HCT116 (cell line): ENCODE measurements around the gene RNASEH2C. TPM values are rescaled to one million over a fixed set of nuclear protein-coding genes. Genes with fewer than 3 reads are reported as not detected.

Source experiments
- ATAC-seq: fragments of 200-7000 bp; cut with Tn5 transposase; 2 replicates; pipeline ENCODE4 v1.9.1; 2020; ENCODE audit warnings: mild to moderate bottlenecking, moderate library complexity
- BruUV-seq: library from RNA; stranded (reverse); fragments of 400-500 nt; replicated peaks from 2 replicates; lab custom pipeline; 2021; lab: Mats Ljungman, UMichigan
- CTCF ChIA-PET: fragments of 300-600 bp; sonication (Branson Sonifier 250); formaldehyde crosslinking; loops from one replicate; lab custom pipeline; 2021; ENCODE audit warnings: antibody characterized with exemption; lab: Charles Lee
- POLR2A ChIA-PET: fragments of 300-600, 350-600 bp; sonication (Branson Sonifier 250); formaldehyde crosslinking; loops from one replicate; lab custom pipeline; 2021; ENCODE audit warnings: antibody characterized with exemption; lab: Charles Lee
- RAD21 ChIA-PET, 2 experiments: fragments of 300-600 bp; sonication (Branson Sonifier 250); formaldehyde crosslinking; loops; one replicate each; lab custom pipeline; 2023; ENCODE audit warnings: low total read pairs in 2 of 2; ENCODE audit not compliant: uncharacterized antibody in 2 of 2, unreplicated experiment in 2 of 2, low non-redundant PET in 1 of 2; lab: Charles Lee
- DNase-seq: peaks from one replicate; pipeline ENCODE4 v3.0.0-alpha.2; 2010; ENCODE audit warnings: low read depth, low spot score
- H2AFZ ChIP-seq: fragments of 200-600 bp; shearing (Covaris generic), sonication (generic); 2 replicates; pipeline ENCODE4 v1.6.1; 2017; ENCODE audit warnings: low read depth, mixed run types, mixed read lengths, antibody characterized with exemption, low read length; ENCODE audit not compliant: poor library complexity, severe bottlenecking
- H3K27ac ChIP-seq: 2 replicates; pipeline ENCODE4 v1.5.1; 2012; ENCODE audit warnings: low read depth, low read length
- H3K27me3 ChIP-seq: fragments of 200-600 bp; sonication (generic); 2 replicates; pipeline ENCODE4 v1.6.1; 2016; ENCODE audit warnings: mixed run types, low read length, mixed read lengths; ENCODE audit not compliant: insufficient read depth
- H3K36me3 ChIP-seq, 2 experiments: fragments of 200-500 bp in 1 of 2; fragments of 200-600 bp in 1 of 2; sonication (Bioruptor generic) in 1 of 2; sonication (generic) in 1 of 2; 2 replicates each; pipeline versions ENCODE4 v1.5.1 to v1.6.1; 2014 to 2016; ENCODE audit warnings: low read length in 2 of 2, inconsistent platforms in 1 of 2, mixed read lengths in 1 of 2, mixed run types in 1 of 2; ENCODE audit not compliant: insufficient read depth in 2 of 2, control insufficient read depth in 1 of 2
- H3K4me1 ChIP-seq, 2 experiments: fragments of 200-600 bp in 1 of 2; sonication (generic) in 1 of 2; 2 replicates each; pipeline versions ENCODE4 v1.5.1 to v1.6.1; 2012 to 2017; ENCODE audit warnings: low read length in 2 of 2, inconsistent platforms in 1 of 2, mild to moderate bottlenecking in 1 of 2, mixed read lengths in 1 of 2, mixed run types in 1 of 2, moderate library complexity in 1 of 2; ENCODE audit not compliant: insufficient read depth in 2 of 2, control insufficient read depth in 1 of 2
- H3K4me2 ChIP-seq: fragments of 200-600 bp; sonication (generic); 2 replicates; pipeline ENCODE4 v1.6.1; 2017; ENCODE audit warnings: mixed run types, low read length, mixed read lengths
- H3K4me3 ChIP-seq, 2 experiments: fragments of 200-600 bp in 1 of 2; sonication (generic) in 1 of 2; replicated peaks in 1 of 2; 2 replicates each; pipeline ENCODE4 v1.5.1; 2011 to 2016; ENCODE audit warnings: low read length in 2 of 2, control low read depth in 1 of 2, low read depth in 1 of 2, mild to moderate bottlenecking in 1 of 2, mixed read lengths in 1 of 2, mixed run types in 1 of 2
- H3K79me2 ChIP-seq: fragments of 200-600 bp; sonication (generic); 2 replicates; pipeline ENCODE4 v1.6.1; 2017; ENCODE audit warnings: mild to moderate bottlenecking, mixed run types, low read length, moderate library complexity, mixed read lengths; ENCODE audit not compliant: insufficient read depth
- H3K9ac ChIP-seq: fragments of 200-600 bp; sonication (generic); 2 replicates; pipeline ENCODE4 v1.6.1; 2016; ENCODE audit warnings: low read length, mixed read lengths
- H3K9me2 ChIP-seq: fragments of 200-600 bp; sonication (generic), shearing (Covaris generic); 2 replicates; pipeline ENCODE4 v1.6.1; 2017; ENCODE audit warnings: mixed run types, mild to moderate bottlenecking, moderate library complexity; ENCODE audit not compliant: insufficient read depth
- H3K9me3 ChIP-seq, 2 experiments: fragments of 200-500 bp in 1 of 2; fragments of 200-600 bp in 1 of 2; sonication (Bioruptor generic) in 1 of 2; sonication (generic) in 1 of 2; 2 replicates each; pipeline ENCODE4 v1.6.1; 2014 to 2017; ENCODE audit warnings: low read length in 2 of 2, mixed read lengths in 2 of 2, inconsistent platforms in 1 of 2, low read depth in 1 of 2, mild to moderate bottlenecking in 1 of 2, mixed run types in 1 of 2, moderate library complexity in 1 of 2; ENCODE audit not compliant: control insufficient read depth in 1 of 2, insufficient read depth in 1 of 2
- H4K20me1 ChIP-seq: fragments of 200-600 bp; sonication (generic), shearing (Covaris generic); 2 replicates; pipeline ENCODE4 v1.6.1; 2017; ENCODE audit warnings: mixed run types, mild to moderate bottlenecking, moderate library complexity; ENCODE audit not compliant: insufficient read depth
- ATF3 ChIP-seq: IDR thresholded peaks from 2 replicates; pipeline ENCODE4 v1.6.1; 2012
- CTCF ChIP-seq, 3 experiments: fragments of 200-600 bp in 1 of 3; sonication (generic) in 1 of 3; IDR thresholded peaks in 2 of 3; conservative IDR thresholded peaks in 1 of 3; 2 replicates each; pipeline ENCODE4 v1.5.1; 2012 to 2017; ENCODE audit warnings: low read depth in 2 of 3, low read length in 2 of 3, antibody characterized with exemption in 1 of 3, borderline replicate concordance in 1 of 3, control low read depth in 1 of 3, mild to moderate bottlenecking in 1 of 3, mixed read lengths in 1 of 3, mixed run types in 1 of 3, moderate library complexity in 1 of 3; ENCODE audit not compliant: insufficient read depth in 1 of 3
- EGR1 ChIP-seq: IDR thresholded peaks from 2 replicates; pipeline ENCODE4 v1.6.1; 2012; ENCODE audit warnings: low read depth
- EZH2 ChIP-seq: fragments of 200-600 bp; sonication (generic); IDR thresholded peaks from 2 replicates; pipeline ENCODE4 v1.6.1; 2017; ENCODE audit warnings: antibody characterized with exemption, mixed run types
- FOSL1 ChIP-seq: IDR thresholded peaks from 2 replicates; pipeline ENCODE4 v1.6.1; 2012; ENCODE audit warnings: low read depth
- JUND ChIP-seq: IDR thresholded peaks from 2 replicates; pipeline ENCODE4 v1.6.1; 2012
- MAX ChIP-seq: IDR thresholded peaks from 2 replicates; pipeline ENCODE4 v1.6.1; 2012
- POLR2A ChIP-seq: IDR thresholded peaks from 2 replicates; pipeline ENCODE4 v1.7.0; 2011; ENCODE audit warnings: borderline replicate concordance; ENCODE audit not compliant: insufficient read depth, insufficient read length; ENCODE audit errors: extremely low read depth
- POLR2AphosphoS5 ChIP-seq: IDR thresholded peaks from 2 replicates; pipeline ENCODE4 v1.6.1; 2011; ENCODE audit warnings: mild to moderate bottlenecking, low read depth, low read length, moderate library complexity
- RAD21 ChIP-seq: IDR thresholded peaks from 2 replicates; pipeline ENCODE4 v1.6.1; 2012; ENCODE audit warnings: low read depth, mild to moderate bottlenecking
- REST ChIP-seq: IDR thresholded peaks from 2 replicates; pipeline ENCODE4 v1.6.1; 2012; ENCODE audit warnings: low read depth
- SIN3A ChIP-seq: IDR thresholded peaks from 2 replicates; pipeline ENCODE4 v1.6.1; 2012; ENCODE audit warnings: low read depth
- SP1 ChIP-seq: IDR thresholded peaks from 2 replicates; pipeline ENCODE4 v1.6.1; 2012; ENCODE audit warnings: low read depth
- SRF ChIP-seq: IDR thresholded peaks from 2 replicates; pipeline ENCODE4 v1.6.1; 2012; ENCODE audit warnings: low read depth
- YY1 ChIP-seq: IDR thresholded peaks from 2 replicates; pipeline ENCODE4 v1.6.1; 2011; ENCODE audit warnings: low read length, low read depth, moderate library complexity, mild to moderate bottlenecking; ENCODE audit not compliant: insufficient replicate concordance; ENCODE audit errors: extremely low read depth
- ZBTB33 ChIP-seq: IDR thresholded peaks from 2 replicates; pipeline ENCODE4 v1.6.1; 2011; ENCODE audit warnings: mild to moderate bottlenecking, low read length, moderate library complexity; ENCODE audit not compliant: insufficient replicate concordance; ENCODE audit errors: extremely low read depth
- ZFX ChIP-seq: fragments of 450-650 bp; IDR thresholded peaks from 2 replicates; pipeline ENCODE4 v1.6.1; 2017
- ZNF274 ChIP-seq: fragments of 200-500 bp; sonication (Bioruptor generic); IDR thresholded peaks from 2 replicates; pipeline ENCODE4 v1.6.1; 2014; ENCODE audit warnings: mild to moderate bottlenecking, low read depth, low read length, inconsistent platforms
- intact Hi-C: fragments of 100-400 bp; cut with micrococcal nuclease; formaldehyde crosslinking; loops from 2 replicates; pipeline ENCODE4 v1.10.0; 2022
- total RNA-seq: library from RNA; stranded (reverse); gene quantifications from one replicate; pipeline ENCODE4 v1.2.1, GENCODE V29; 2021; ENCODE audit not compliant: unreplicated experiment

RNASEH2C gene
- total RNA-seq, 1 experiment from 2014 or later = 28.5 TPM

GRCh38 chr11:65692367-65692766 lies 28.2 kb downstream of the RNASEH2C start:
- TF ChIP-seq SP1 = no peak
- TF ChIP-seq FOSL1 = no peak
- no peak for TF ChIP-seq YY1
- no peak for TF ChIP-seq POLR2A
- TF ChIP-seq ATF3 = no peak
- no peak for TF ChIP-seq SRF
- TF ChIP-seq ZFX = no peak
- no peak for TF ChIP-seq REST
- TF ChIP-seq ZNF274 = no peak
- TF ChIP-seq EGR1 = no peak
- no peak for TF ChIP-seq SIN3A
- no peak for TF ChIP-seq ZBTB33
- TF ChIP-seq RAD21 = no peak
- no peak for TF ChIP-seq JUND
- no peak for TF ChIP-seq MAX
- no peak for TF ChIP-seq EZH2
- no peak for TF ChIP-seq CTCF (IDR thresholded peaks at IDR 0.05 in 2 of 3, conservative IDR thresholded peaks at IDR 0.05 in 1 of 3; ENCODE audit: borderline replicate concordance in 1 of 3, insufficient read depth in 1 of 3, low read depth in 2 of 3, low read length in 2 of 3)
- TF ChIP-seq POLR2AphosphoS5 = no peak
- H3K27me3 ChIP-seq = no peaks in the 10 kb centered on the region
- H3K36me3 ChIP-seq = no peaks in the 10 kb centered on the region
- CTCF ChIA-PET = no interaction called here
- H3K4me2 ChIP-seq = no peak overlapping the region
- no peaks in the 10 kb centered on the region for H4K20me1 ChIP-seq
- no peak for ATAC-seq
- RAD21 ChIA-PET = no interaction called here
- no peaks in the 10 kb centered on the region for H3K9me2 ChIP-seq
- no peaks in the 10 kb centered on the region for H3K9me3 ChIP-seq
- no peaks in the 10 kb centered on the region for H3K79me2 ChIP-seq
- POLR2A ChIA-PET = no interaction called here
- DNase-seq = no peak
- no peak overlapping the region for H3K27ac ChIP-seq
- H3K4me3 ChIP-seq = no peak overlapping the region
- H3K4me1 ChIP-seq = peaks cover 11% of the 10 kb centered on the region in 2 experiments; a peak in 3 of 4 replicates
- intact Hi-C loops = no loop called here
- no peak overlapping the region for H3K9ac ChIP-seq
- no peak overlapping the region for H2AFZ ChIP-seq
- no TSS peak for BruUV-seq
